ENCODE results near the gene NFIB.

Gene NFIB

GRCh38 chr9:14236591-14236990, 77.3 kb downstream of the NFIB start:
- no peak for DNase-seq

- no peak for DNase-seq
These were observed 81.8 kb downstream of the NFIB start for GRCh38 chr9:14232111-14232510.

GRCh38 chr9:14231196-14231990, 82.5 kb downstream of the NFIB start:
- DNase-seq: no peak

DNA sequence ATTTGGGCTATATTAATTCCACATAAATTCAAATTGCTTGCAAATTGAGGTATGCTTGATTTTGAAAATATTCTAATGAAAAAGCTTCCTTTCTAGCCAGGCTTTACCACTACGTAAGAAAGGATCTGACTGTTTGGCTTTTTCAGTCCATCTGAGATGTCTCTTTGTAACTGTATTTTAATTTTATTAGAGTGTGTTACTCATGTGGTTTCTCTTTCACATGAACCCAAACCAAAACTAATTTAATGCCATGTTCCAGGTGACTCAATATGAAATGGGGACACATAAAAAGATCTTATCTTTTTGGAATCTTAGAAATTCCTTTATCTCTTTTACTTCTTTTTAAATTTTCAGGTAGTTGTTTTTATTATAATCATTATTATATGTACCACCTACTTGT, 85.3 kb downstream of the NFIB start:
- DNase-seq: no peak

- peak; percentile 3 for DNase-seq
These were observed 86.9 kb downstream of the NFIB start for GRCh38 chr9:14226855-14227532.

DNA sequence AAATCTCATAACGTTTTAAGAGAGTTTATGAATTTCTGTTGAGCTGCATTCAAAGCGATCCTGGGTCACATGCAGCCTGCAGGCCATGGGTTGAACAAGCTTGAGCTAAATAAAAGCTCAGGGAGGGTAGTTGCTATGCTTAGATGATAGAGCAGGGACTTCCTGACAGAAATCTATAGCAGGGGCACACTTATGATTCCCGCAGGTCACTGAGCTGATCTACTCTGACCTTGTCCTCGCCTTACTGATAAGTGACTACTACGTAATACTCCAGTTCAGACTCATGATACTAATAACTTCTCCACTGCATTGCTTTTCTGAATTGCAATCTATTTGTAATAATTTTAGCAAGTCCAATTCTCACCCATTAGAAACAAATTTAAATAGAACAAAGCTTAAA, 90.9 kb downstream of the NFIB start:
- no peak for DNase-seq

- peak; percentile 10 for DNase-seq
These were observed 91.6 kb downstream of the NFIB start for GRCh38 chr9:14222149-14222835.

- no peak for DNase-seq
These were observed 92.4 kb downstream of the NFIB start for GRCh38 chr9:14221558-14221957.

GRCh38 chr9:14221119-14221518, 92.8 kb downstream of the NFIB start:
- no peak for DNase-seq

GRCh38 chr9:14220256-14220655, 93.7 kb downstream of the NFIB start:
- no peak for DNase-seq

- no peak for DNase-seq
These were observed 94.1 kb downstream of the NFIB start for GRCh38 chr9:14219850-14220249.

- DNase-seq: no peak
These were observed 95.7 kb downstream of the NFIB start for GRCh38 chr9:14218253-14218652.

DNA sequence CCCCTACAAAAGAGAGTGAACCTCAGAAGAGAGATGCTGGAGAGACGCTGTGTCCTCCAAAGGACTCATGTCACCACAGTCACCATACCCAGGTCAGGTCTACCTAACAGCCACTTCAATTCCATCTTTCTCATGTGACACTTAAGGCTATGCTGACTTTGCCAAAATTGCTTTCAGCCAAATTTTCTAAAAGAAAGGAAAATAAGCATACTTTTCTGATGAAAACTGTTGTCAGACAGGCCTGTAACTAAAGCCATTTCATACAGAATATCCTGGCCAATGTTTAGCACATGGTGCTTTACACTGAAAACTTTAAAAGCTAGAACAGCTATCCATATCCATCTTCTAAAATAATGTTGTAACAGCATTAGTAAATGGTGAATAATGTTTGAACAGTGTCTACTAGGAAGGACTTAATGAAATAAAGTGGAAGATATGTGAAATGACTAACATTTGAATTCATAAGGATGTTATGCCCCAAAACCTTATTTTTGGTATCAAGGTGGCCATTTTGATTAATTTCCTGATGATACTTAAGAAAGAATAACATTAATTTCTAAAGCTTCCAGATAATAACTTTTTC, 97.2 kb downstream of the NFIB start:
- no peak for DNase-seq

GRCh38 chr9:14215614-14216013, 98.3 kb downstream of the NFIB start:
- DNase-seq: no peak

DNA sequence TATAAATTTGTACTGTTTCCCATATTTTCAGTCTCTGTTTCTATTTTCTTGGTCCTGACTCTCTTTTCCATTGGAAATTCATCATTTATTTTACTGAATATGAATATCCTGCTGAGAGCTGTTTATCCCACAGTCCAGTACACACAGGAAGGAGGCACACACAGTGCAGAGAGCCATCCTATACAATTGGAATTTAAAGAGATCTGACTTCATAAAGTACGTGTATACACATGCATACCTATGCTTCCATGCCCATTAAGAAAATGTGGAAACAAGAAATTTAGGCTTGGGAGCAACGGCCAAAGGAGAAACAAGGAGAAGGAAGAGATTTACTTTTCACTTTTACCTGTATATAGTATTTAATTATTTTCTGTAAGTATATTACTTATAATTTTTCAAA, 99.2 kb downstream of the NFIB start:
- no peak for DNase-seq

GRCh38 chr9:14214065-14214684, 99.8 kb downstream of the NFIB start:
- DNase-seq: no peak

GRCh38 chr9:14213504-14213903, 100.4 kb downstream of the NFIB start:
- no peak for DNase-seq

DNA sequence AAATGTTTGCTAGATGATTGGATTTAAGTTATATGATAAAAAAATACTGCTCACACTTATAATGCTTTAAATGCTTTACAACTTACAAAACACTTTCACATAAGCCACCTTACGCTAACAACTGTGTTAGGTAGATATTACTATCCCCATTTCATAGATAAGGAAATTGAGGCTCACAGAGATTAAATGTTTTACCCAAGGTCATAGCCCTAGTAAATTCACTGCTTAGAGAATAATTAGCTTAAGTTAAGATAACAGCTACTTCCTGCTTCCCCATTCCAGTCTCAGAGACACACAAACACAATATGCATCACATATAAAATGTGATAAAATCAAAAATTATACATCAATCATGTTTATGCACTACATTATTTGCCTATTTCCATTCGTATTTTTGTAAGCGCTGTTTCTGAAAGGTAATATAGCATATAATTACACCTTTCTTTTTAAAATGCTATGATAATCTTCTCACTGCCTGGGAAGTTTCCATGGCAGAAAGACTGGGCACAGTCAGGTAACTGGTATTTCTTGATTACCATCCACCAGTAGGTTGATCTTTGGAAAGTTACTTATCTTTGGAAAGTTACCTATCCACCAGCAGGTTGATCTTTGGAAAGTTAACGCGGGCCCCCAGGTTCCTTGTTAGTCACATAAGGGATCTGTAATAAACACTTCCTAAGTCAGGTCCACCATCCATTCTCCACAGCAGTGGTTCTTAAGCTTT, 101.1 kb downstream of the NFIB start:
- no peak for DNase-seq

DNA sequence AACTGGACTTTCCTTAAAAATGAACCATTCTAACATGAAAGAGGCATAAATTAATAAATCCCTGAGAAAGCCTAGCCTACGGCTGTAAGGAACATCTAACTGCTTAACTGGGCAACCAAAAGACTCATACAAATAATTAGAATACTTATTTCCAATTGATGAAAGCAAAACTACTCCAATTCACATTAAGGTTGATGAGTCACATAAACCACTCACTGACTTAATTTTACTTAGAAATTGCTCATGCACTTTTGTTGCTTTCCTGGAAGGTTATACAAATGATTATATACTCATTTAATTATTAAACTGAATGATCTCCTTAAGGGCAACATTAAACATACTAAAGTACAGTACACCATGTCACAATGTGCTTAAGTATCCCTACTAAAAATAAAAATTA, 101.9 kb downstream of the NFIB start:
- no peak for DNase-seq

GRCh38 chr9:14211564-14211963, 102.4 kb downstream of the NFIB start:
- DNase-seq: no peak

DNA sequence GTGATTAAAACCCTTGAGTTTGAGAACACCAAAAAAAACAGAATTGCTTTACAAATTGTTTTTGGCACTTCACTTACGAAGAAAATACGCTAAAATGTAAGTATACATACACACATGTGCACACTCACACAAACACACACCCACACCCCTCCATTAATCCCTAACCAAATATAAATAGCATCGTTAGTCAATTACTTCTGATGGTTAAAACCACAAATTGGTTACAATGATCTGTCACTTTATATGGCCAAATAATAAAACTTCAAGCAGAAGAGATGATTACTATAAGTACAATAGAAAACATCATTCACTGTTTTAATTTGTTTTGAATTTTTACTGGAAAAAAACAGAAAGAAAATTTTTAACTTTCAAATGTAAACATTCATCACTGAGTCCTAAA, 103.5 kb downstream of the NFIB start:
- no peak for DNase-seq

All from NCI-H2171 treated with DMSO at 0.1 percent for 48 hours (cell line).